Neural cell (in vitro differentiated cells): Measurements from ENCODE around the gene CDK15. TPM values are rescaled to one million over a fixed set of nuclear protein-coding genes. Genes with fewer than 3 reads are reported as not detected.

ENCODE experiments used
- H2AFZ ChIP-seq: fragments of 200-600, 300-800 bp; sonication (generic), shearing (Covaris generic); 2 replicates; pipeline ENCODE4 v1.6.0; 2014; ENCODE audit warnings: low read depth, mild to moderate bottlenecking, antibody characterized with exemption, low read length, moderate library complexity
- H3F3A ChIP-seq: fragments of 200-600 bp; shearing (Covaris generic); 2 replicates; pipeline ENCODE4 v1.6.1; 2016; ENCODE audit warnings: mild to moderate bottlenecking, moderate library complexity, mixed read lengths, antibody characterized with exemption, low read length; ENCODE audit not compliant: insufficient read depth, poor library complexity, severe bottlenecking
- H3K27ac ChIP-seq: fragments of 200-600, 300-800 bp; sonication (generic), shearing (Covaris generic); 2 replicates; pipeline ENCODE4 v1.5.1; 2014; ENCODE audit warnings: mild to moderate bottlenecking, low read length, moderate library complexity
- H3K27me3 ChIP-seq: fragments of 300-800, 200-600 bp; sonication (generic), shearing (Covaris generic); 2 replicates; pipeline ENCODE4 v1.6.0; 2014; ENCODE audit warnings: mild to moderate bottlenecking, low read depth, low read length, moderate library complexity; ENCODE audit not compliant: insufficient read depth
- H3K36me3 ChIP-seq: fragments of 300-800, 200-600 bp; sonication (generic), shearing (Covaris generic); 2 replicates; pipeline ENCODE4 v1.5.1; 2014; ENCODE audit warnings: mild to moderate bottlenecking, antibody characterized with exemption, low read length, moderate library complexity; ENCODE audit not compliant: insufficient read depth
- H3K4me2 ChIP-seq: fragments of 300-800, 200-600 bp; sonication (generic), shearing (Covaris generic); 2 replicates; pipeline ENCODE4 v1.6.0; 2014; ENCODE audit warnings: mild to moderate bottlenecking, low read length
- H3K4me3 ChIP-seq: fragments of 300-800, 200-600 bp; sonication (generic), shearing (Covaris generic); 2 replicates; pipeline ENCODE4 v1.5.1; 2014; ENCODE audit warnings: mild to moderate bottlenecking, low read length, moderate library complexity
- H3K79me2 ChIP-seq: fragments of 200-600 bp; shearing (Covaris generic); replicated peaks from 2 replicates; pipeline ENCODE4 v1.6.0; 2014; ENCODE audit warnings: mild to moderate bottlenecking, low read length, moderate library complexity; ENCODE audit not compliant: insufficient read depth
- H3K9ac ChIP-seq: fragments of 300-800, 200-600 bp; sonication (generic), shearing (Covaris generic); 2 replicates; pipeline ENCODE4 v1.6.1; 2016; ENCODE audit warnings: mild to moderate bottlenecking, low read length, mixed read lengths
- H3K9me2 ChIP-seq: fragments of 200-600 bp; shearing (Covaris generic); 2 replicates; pipeline ENCODE4 v1.6.1; 2016; ENCODE audit warnings: mild to moderate bottlenecking, low read length, mixed read lengths; ENCODE audit not compliant: insufficient read depth
- H3K9me3 ChIP-seq: fragments of 200-600, 300-800 bp; sonication (generic), shearing (Covaris generic); 2 replicates; pipeline ENCODE4 v1.6.1; 2016; ENCODE audit warnings: mild to moderate bottlenecking, mixed run types, low read length, moderate library complexity, mixed read lengths
- H4K20me1 ChIP-seq: fragments of 200-600 bp; shearing (Covaris generic); 2 replicates; pipeline ENCODE4 v1.6.1; 2016; ENCODE audit warnings: mild to moderate bottlenecking, mixed run types; ENCODE audit not compliant: insufficient read depth
- CTCF ChIP-seq: fragments of 450-650 bp; IDR thresholded peaks from 2 replicates; pipeline ENCODE4 v1.5.1; 2014; ENCODE audit warnings: antibody characterized with exemption, mild to moderate bottlenecking, moderate library complexity; ENCODE audit not compliant: poor library complexity, severe bottlenecking
- EP300 ChIP-seq: fragments of 450-650 bp; conservative IDR thresholded peaks from 2 replicates; pipeline ENCODE4 v1.6.1; 2014; ENCODE audit warnings: antibody characterized with exemption, mild to moderate bottlenecking, moderate library complexity; ENCODE audit not compliant: poor library complexity, severe bottlenecking
- EZH2 ChIP-seq: fragments of 200-600, 300-800 bp; shearing (Covaris generic), sonication (generic); IDR thresholded peaks from 2 replicates; pipeline ENCODE4 v1.6.1; 2014; ENCODE audit warnings: antibody characterized with exemption, low read length, borderline replicate concordance, mild to moderate bottlenecking; ENCODE audit not compliant: insufficient read depth, poor library complexity, severe bottlenecking
- MXI1 ChIP-seq: fragments of 450-650 bp; conservative IDR thresholded peaks from 2 replicates; pipeline ENCODE4 v1.6.1; 2014; ENCODE audit warnings: antibody characterized with exemption, mild to moderate bottlenecking; ENCODE audit not compliant: poor library complexity, severe bottlenecking
- POLR2AphosphoS5 ChIP-seq: IDR thresholded peaks from 2 replicates; pipeline ENCODE4 v1.6.1; 2012
- RAD21 ChIP-seq: fragments of 450-650 bp; conservative IDR thresholded peaks from 2 replicates; pipeline ENCODE4 v1.6.1; 2014; ENCODE audit warnings: antibody characterized with exemption, mild to moderate bottlenecking, moderate library complexity
- REST ChIP-seq: IDR thresholded peaks from 2 replicates; pipeline ENCODE4 v1.6.1; 2012; ENCODE audit warnings: borderline replicate concordance
- SMC3 ChIP-seq: fragments of 450-650 bp; conservative IDR thresholded peaks from 2 replicates; pipeline ENCODE4 v1.6.1; 2014; ENCODE audit warnings: antibody characterized with exemption, mild to moderate bottlenecking, moderate library complexity; ENCODE audit not compliant: poor library complexity
- TAF1 ChIP-seq: IDR thresholded peaks from 2 replicates; pipeline ENCODE4 v1.6.1; 2012; ENCODE audit warnings: low read depth
- polyA plus RNA-seq: library from polyadenylated mRNA; depleted of rRNA; stranded (reverse); fragments of >200 nt; gene quantifications from 2 replicates; pipeline ENCODE4 v1.2.3, GENCODE V29; 2014

The CDK15 gene
- polyA plus RNA-seq, 1 donor from 2014 or later, result 0.09 TPM

GRCh38 chr2:201828220-201828619 lies 21.9 kb downstream of the CDK15 start:
- Histone ChIP-seq H3K9me2 (no peaks in the 10 kb centered on the region), H3K9ac (no peak overlapping the region), H4K20me1 (no peaks in the 10 kb centered on the region), H3F3A (no peaks in the 10 kb centered on the region), H3K27me3 (no peaks in the 10 kb centered on the region), H2AFZ (no peak overlapping the region), H3K4me2 (no peak overlapping the region), H3K79me2 (no peaks in the 10 kb centered on the region), H3K36me3 (no peaks in the 10 kb centered on the region), H3K4me3 (no peak overlapping the region), H3K27ac (no peak overlapping the region), H3K9me3 (no peaks in the 10 kb centered on the region)
- no peak for TF ChIP-seq TAF1
- no peak for TF ChIP-seq SMC3
- TF ChIP-seq EP300, result no peak
- no peak for TF ChIP-seq CTCF
- TF ChIP-seq POLR2AphosphoS5, result no peak
- TF ChIP-seq RAD21, result no peak
- TF ChIP-seq EZH2, result no peak
- no peak for TF ChIP-seq MXI1
- no peak for TF ChIP-seq REST

- H3K27ac ChIP-seq, result no peak overlapping the region
- no peaks in the 10 kb centered on the region for H3K79me2 ChIP-seq
- H4K20me1 ChIP-seq, result no peaks in the 10 kb centered on the region
- no peaks in the 10 kb centered on the region for H3K9me2 ChIP-seq
- H3K36me3 ChIP-seq, result no peaks in the 10 kb centered on the region
- no peak overlapping the region for H3K4me3 ChIP-seq
- H3K27me3 ChIP-seq, result no peaks in the 10 kb centered on the region
- H3K4me2 ChIP-seq, result no peak overlapping the region
- H2AFZ ChIP-seq, result no peak overlapping the region
- no peak overlapping the region for H3K9ac ChIP-seq
- no peaks in the 10 kb centered on the region for H3F3A ChIP-seq
- H3K9me3 ChIP-seq, result no peaks in the 10 kb centered on the region
- TF ChIP-seq REST, result no peak
- TF ChIP-seq RAD21, result no peak
- no peak for TF ChIP-seq CTCF
- TF ChIP-seq SMC3, result no peak
- TF ChIP-seq EZH2, result no peak
- no peak for TF ChIP-seq EP300
These were observed 24.3 kb downstream of the CDK15 start for GRCh38 chr2:201830666-201831065.
